ENCODE measurements around the gene XYLT1. TPM values are rescaled to one million over a fixed set of nuclear protein-coding genes. Genes with fewer than 3 reads are reported as not detected.

XYLT1 gene
- polyA plus RNA-seq, 1 donor (not counting 4 experiments of a cell fraction or from before 2014, with no cell fraction given), result 4.4 TPM

- FAIRE-seq, result no peak
- no peak overlapping the region for H3K27ac ChIP-seq (ENCODE audit: control insufficient read depth, insufficient read depth, low read length)
These were observed 361.3 kb downstream of the XYLT1 start for GRCh38 chr16:17109413-17109812.

GRCh38 chr16:17108596-17108995 lies 362.2 kb downstream of the XYLT1 start:
- Histone ChIP-seq H3K27me3 (ENCODE audit: control insufficient read depth, extremely low read depth, insufficient read depth, low read length) (no peaks in the 10 kb centered on the region), H2AFZ (ENCODE audit: control insufficient read depth, low read length) (no peak overlapping the region), H3K9me1 (ENCODE audit: control insufficient read depth, extremely low read depth, insufficient read depth, low read length) (no peaks in the 10 kb centered on the region), H3K36me3 (ENCODE audit: control insufficient read depth in 2 of 2, extremely low read depth in 1 of 2, insufficient read depth in 2 of 2, low read length in 2 of 2) (peaks cover 0 to 4% of the 10 kb centered on the region in 2 experiments), H3K4me3 (ENCODE audit: control insufficient read depth in 2 of 3, extremely low read depth in 1 of 3, insufficient read depth in 2 of 3, low read depth in 1 of 3, low read length in 3 of 3) (no peak overlapping the region), H3K4me2 (ENCODE audit: control insufficient read depth, extremely low read depth, insufficient read depth, low read depth, low read length) (no peak overlapping the region), H3K79me2 (ENCODE audit: control insufficient read depth, insufficient read depth, low read length) (no peaks in the 10 kb centered on the region), H3K9me3 (ENCODE audit: control insufficient read depth, low read depth, low read length) (no peaks in the 10 kb centered on the region), H3K27ac (ENCODE audit: control insufficient read depth, insufficient read depth, low read length) (no peak overlapping the region), H3K9ac (ENCODE audit: control insufficient read depth, extremely low read depth, insufficient read depth, low read length) (no peak overlapping the region), H4K20me1 (ENCODE audit: control insufficient read depth, extremely low read depth, insufficient read depth, low read length) (no peaks in the 10 kb centered on the region), H3K4me1 (ENCODE audit: control insufficient read depth, extremely low read depth, insufficient read depth, low read length) (no peaks in the 10 kb centered on the region)
- dilution Hi-C loops (cut with MboI; ENCODE audit: extremely low pct_ligation_motif_present, low sequenced_read_pairs), result no loop called here
- FAIRE-seq (no peak), DNase-seq (ENCODE audit: low read depth, low spot score) (no peak)
- TF ChIP-seq CTCF (optimal IDR thresholded peaks at IDR 0.05 in 1 of 3, IDR thresholded peaks at IDR 0.05 in 1 of 3, conservative IDR thresholded peaks at IDR 0.05 in 1 of 3; ENCODE audit: extremely low read depth in 1 of 3, insufficient read depth in 2 of 3, low read length in 3 of 3) (no peak), EZH2 (IDR thresholded peaks at IDR 0.05; ENCODE audit: low read length) (no peak)

More at GRCh38 chr16:17109413-17109812, 361.3 kb downstream of the XYLT1 start:
- Histone ChIP-seq H3K9me1 (ENCODE audit: control insufficient read depth, extremely low read depth, insufficient read depth, low read length) (no peaks in the 10 kb centered on the region), H3K9ac (ENCODE audit: control insufficient read depth, extremely low read depth, insufficient read depth, low read length) (no peak overlapping the region), H3K9me3 (ENCODE audit: control insufficient read depth, low read depth, low read length) (no peaks in the 10 kb centered on the region), H3K4me3 (ENCODE audit: control insufficient read depth in 2 of 3, extremely low read depth in 1 of 3, insufficient read depth in 2 of 3, low read depth in 1 of 3, low read length in 3 of 3) (no peak overlapping the region), H3K4me2 (ENCODE audit: control insufficient read depth, extremely low read depth, insufficient read depth, low read depth, low read length) (no peak overlapping the region), H4K20me1 (ENCODE audit: control insufficient read depth, extremely low read depth, insufficient read depth, low read length) (no peaks in the 10 kb centered on the region), H2AFZ (ENCODE audit: control insufficient read depth, low read length) (no peak overlapping the region), H3K27me3 (ENCODE audit: control insufficient read depth, extremely low read depth, insufficient read depth, low read length) (no peaks in the 10 kb centered on the region), H3K79me2 (ENCODE audit: control insufficient read depth, insufficient read depth, low read length) (no peaks in the 10 kb centered on the region), H3K36me3 (ENCODE audit: control insufficient read depth in 2 of 2, extremely low read depth in 1 of 2, insufficient read depth in 2 of 2, low read length in 2 of 2) (peaks cover 0 to 4% of the 10 kb centered on the region in 2 experiments), H3K4me1 (ENCODE audit: control insufficient read depth, extremely low read depth, insufficient read depth, low read length) (no peaks in the 10 kb centered on the region)
- DNase-seq (ENCODE audit: low read depth, low spot score), result no peak
- TF ChIP-seq CTCF (optimal IDR thresholded peaks at IDR 0.05 in 1 of 3, IDR thresholded peaks at IDR 0.05 in 1 of 3, conservative IDR thresholded peaks at IDR 0.05 in 1 of 3; ENCODE audit: extremely low read depth in 1 of 3, insufficient read depth in 2 of 3, low read length in 3 of 3) (no peak), EZH2 (IDR thresholded peaks at IDR 0.05; ENCODE audit: low read length) (no peak)
- dilution Hi-C loops (cut with MboI; ENCODE audit: extremely low pct_ligation_motif_present, low sequenced_read_pairs), result no loop called here
